HepG2 (cell line): ENCODE data around the gene SULT1E1. TPM values are rescaled to one million over a fixed set of nuclear protein-coding genes. Genes with fewer than 3 reads are reported as not detected.

Source experiments
- ATAC-seq: fragments of 200-7000 bp; cut with Tn5 transposase; 3 replicates; pipeline ENCODE4 v1.9.1; 2020; ENCODE audit warnings: mild to moderate bottlenecking, moderate library complexity
- BruUV-seq: library from RNA; stranded (reverse); fragments of 400-500 nt; replicated peaks from 2 replicates; lab custom pipeline; 2021; lab: Mats Ljungman, UMichigan
- CTCF ChIA-PET: fragments of 300-600 bp; formaldehyde crosslinking; extraction: SDS; loops from one replicate; lab custom pipeline; 2021; ENCODE audit warnings: low total read pairs, inconsistent platforms, low intra/inter-chr PET ratio; lab: Yijun Ruan, JAX
- POLR2A ChIA-PET: fragments of 350-600 bp; sonication (Branson Sonifier 250); formaldehyde crosslinking; loops from one replicate; lab custom pipeline; 2020; ENCODE audit warnings: antibody characterized with exemption, inconsistent platforms; lab: Yijun Ruan, JAX
- DNase-seq: peaks from one replicate; pipeline ENCODE4 v3.0.0-alpha.2; 2015; ENCODE audit warnings: low spot score
- FAIRE-seq: peaks from 3 replicates; lab custom pipeline; 2011; peaks lifted over from hg19 to GRCh38; lab: Jason Lieb, UNC
- H2AFZ ChIP-seq: one replicate; pipeline ENCODE4 v1.6.1; 2011; ENCODE audit warnings: low read length, inconsistent platforms
- H3K27ac ChIP-seq: fragments of 300-600 bp; 3 replicates; pipeline ENCODE4 v1.8.0; 2011; ENCODE audit warnings: mixed run types, mild to moderate bottlenecking, mixed read lengths, low read length, inconsistent platforms; ENCODE audit not compliant: insufficient read depth; ENCODE audit errors: extremely low read length
- H3K27me3 ChIP-seq, 2 experiments: fragments of 200-600 bp in 1 of 2; 2 replicates in 1 of 2; 3 replicates in 1 of 2; pipeline versions ENCODE4 v1.6.0 to v1.8.0; 2011; ENCODE audit warnings: low read length in 2 of 2, mild to moderate bottlenecking in 2 of 2, moderate library complexity in 2 of 2, inconsistent platforms in 1 of 2; ENCODE audit not compliant: insufficient read depth in 2 of 2, control insufficient read depth in 1 of 2
- H3K36me3 ChIP-seq, 2 experiments: fragments of 200-600 bp in 1 of 2; replicated peaks in 1 of 2; 2 replicates in 1 of 2; 3 replicates in 1 of 2; pipeline versions ENCODE4 v1.5.1 to v1.8.0; 2011; ENCODE audit warnings: low read length in 2 of 2, inconsistent platforms in 1 of 2; ENCODE audit not compliant: insufficient read depth in 2 of 2, control insufficient read depth in 1 of 2
- H3K4me1 ChIP-seq: 2 replicates; pipeline ENCODE4 v1.5.1; 2012; ENCODE audit warnings: low read length, inconsistent platforms; ENCODE audit not compliant: insufficient read depth
- H3K4me2 ChIP-seq: 2 replicates; pipeline ENCODE4 v1.6.0; 2011; ENCODE audit warnings: low read depth, low read length, inconsistent platforms
- H3K4me3 ChIP-seq, 3 experiments: fragments of 200-600 bp in 1 of 3; sonication (generic), shearing (Covaris generic) in 1 of 3; replicated peaks in 1 of 3; 2 replicates each; pipeline ENCODE4 v1.5.1; 2011 to 2016; ENCODE audit warnings: low read length in 3 of 3, inconsistent platforms in 2 of 3, low read depth in 2 of 3, mild to moderate bottlenecking in 2 of 3, control low read depth in 1 of 3, mixed read lengths in 1 of 3; ENCODE audit not compliant: insufficient read depth in 1 of 3
- H3K79me2 ChIP-seq: one replicate; pipeline ENCODE4 v1.6.1; 2011; ENCODE audit warnings: low read length, inconsistent platforms; ENCODE audit not compliant: insufficient read depth
- H3K9ac ChIP-seq: 2 replicates; pipeline ENCODE4 v1.6.0; 2011; ENCODE audit warnings: mild to moderate bottlenecking, low read depth, low read length, inconsistent platforms; ENCODE audit not compliant: insufficient read depth
- H3K9me3 ChIP-seq: 2 replicates; pipeline ENCODE4 v1.5.1; 2012; ENCODE audit warnings: mild to moderate bottlenecking, low read length
- H4K20me1 ChIP-seq: 2 replicates; pipeline ENCODE4 v1.6.0; 2011; ENCODE audit warnings: inconsistent platforms, mild to moderate bottlenecking, low read length, moderate library complexity; ENCODE audit not compliant: insufficient read depth
- ARNTL ChIP-seq: sonication (generic); formaldehyde crosslinking; IDR thresholded peaks from 2 replicates; pipeline ENCODE4 v1.4.0; 2020; ENCODE audit warnings: mild to moderate bottlenecking, missing genetic modification reagents
- ELF3 ChIP-seq: IDR thresholded peaks from 2 replicates; pipeline ENCODE4 v1.6.1; 2016; ENCODE audit warnings: missing genetic modification reagents, missing compliant biosample characterization
- ERF ChIP-seq: IDR thresholded peaks from 2 replicates; pipeline ENCODE4 v1.6.1; 2018; ENCODE audit warnings: missing biosample characterization, missing genetic modification reagents
- HNRNPK ChIP-seq: fragments of 200-400 bp; formaldehyde crosslinking; IDR thresholded peaks from 2 replicates; pipeline ENCODE4 v1.6.1; 2018; ENCODE audit warnings: low read length, low read depth, moderate library complexity, mild to moderate bottlenecking; ENCODE audit not compliant: poor library complexity, severe bottlenecking
- KLF12 ChIP-seq: sonication (generic); formaldehyde crosslinking; IDR thresholded peaks from 2 replicates; pipeline ENCODE4 v1.4.0; 2020; ENCODE audit warnings: missing genetic modification reagents, borderline replicate concordance
- POGZ ChIP-seq: sonication (generic); formaldehyde crosslinking; IDR thresholded peaks from 2 replicates; pipeline ENCODE4 v1.4.0; 2020; ENCODE audit warnings: mild to moderate bottlenecking, missing genetic modification reagents
- PRDM4 ChIP-seq: sonication (generic); formaldehyde crosslinking; IDR thresholded peaks from 2 replicates; pipeline ENCODE4 v1.9.0; 2021; ENCODE audit warnings: missing genetic modification reagents, borderline replicate concordance
- THAP9 ChIP-seq: sonication (generic); formaldehyde crosslinking; IDR thresholded peaks from 2 replicates; pipeline ENCODE4; 2020; ENCODE audit warnings: missing genetic modification reagents, mild to moderate bottlenecking, borderline replicate concordance
- ZNF17 ChIP-seq: sonication (generic); formaldehyde crosslinking; IDR thresholded peaks from 2 replicates; pipeline ENCODE4 v1.5.0; 2020; ENCODE audit warnings: mild to moderate bottlenecking, missing genetic modification reagents
- ZNF263 ChIP-seq: sonication (generic); formaldehyde crosslinking; IDR thresholded peaks from 2 replicates; pipeline ENCODE4 v1.4.0; 2020; ENCODE audit warnings: missing genetic modification reagents
- ZNF350 ChIP-seq: sonication (generic); formaldehyde crosslinking; IDR thresholded peaks from 2 replicates; pipeline ENCODE4 v1.4.0; 2020; ENCODE audit warnings: mild to moderate bottlenecking, low read depth, missing genetic modification reagents, borderline replicate concordance
- ZNF564 ChIP-seq: sonication (generic); formaldehyde crosslinking; IDR thresholded peaks from 2 replicates; pipeline ENCODE4 v1.8.1; 2023; ENCODE audit warnings: mild to moderate bottlenecking, missing genetic modification reagents
- WGBS: methylation state at CpG from one replicate; pipeline ENCODE4 v1.1.6; 2017; ENCODE audit warnings: low lambda C conversion rate; 5-methylcytosine and 5-hydroxymethylcytosine counted together
- in situ Hi-C: cut with HindIII; loops from 2 replicates; pipeline ENCODE4 v1.10.0; 2017; ENCODE audit warnings: low pct_unique_long_range_greater_than_20kb; ENCODE audit not compliant: extremely low pct_ligation_motif_present
- intact Hi-C: fragments of 100-400 bp; cut with micrococcal nuclease; formaldehyde crosslinking; loops from one replicate; pipeline ENCODE4 v1.10.0; 2022; ENCODE audit not compliant: unreplicated experiment
- polyA plus RNA-seq, 8 experiments: library from polyadenylated mRNA; depleted of rRNA in 3 of 8; stranded (reverse) in 7 of 8; unstranded in 1 of 8; fragments of >200 nt; fragmentation: Illumina TruSeq in 4 of 8; extraction: Trizol in 4 of 8; gene quantifications; 2 replicates each; pipeline versions ENCODE4 v1.2.1 to v1.2.3, GENCODE V29; 2011 to 2016; ENCODE audit warnings: low read depth in 4 of 8, missing spikeins in 1 of 8, mixed read lengths in 1 of 8; ENCODE audit not compliant: insufficient read depth in 1 of 8
- total RNA-seq, 5 experiments: library from RNA; depleted of rRNA; stranded (reverse); fragments of >200 nt; fragmentation: Illumina TruSeq; extraction: Trizol; gene quantifications; 2 replicates each; pipeline ENCODE4 v1.2.3, GENCODE V29; 2016; ENCODE audit warnings: low read depth in 1 of 5

The SULT1E1 gene
- total and polyA plus RNA-seq, 2 of the 13 experiments (the other 11 are each of a cell fraction or from before 2014, with no cell fraction given): 1.7 to 3.9 TPM

DNA sequence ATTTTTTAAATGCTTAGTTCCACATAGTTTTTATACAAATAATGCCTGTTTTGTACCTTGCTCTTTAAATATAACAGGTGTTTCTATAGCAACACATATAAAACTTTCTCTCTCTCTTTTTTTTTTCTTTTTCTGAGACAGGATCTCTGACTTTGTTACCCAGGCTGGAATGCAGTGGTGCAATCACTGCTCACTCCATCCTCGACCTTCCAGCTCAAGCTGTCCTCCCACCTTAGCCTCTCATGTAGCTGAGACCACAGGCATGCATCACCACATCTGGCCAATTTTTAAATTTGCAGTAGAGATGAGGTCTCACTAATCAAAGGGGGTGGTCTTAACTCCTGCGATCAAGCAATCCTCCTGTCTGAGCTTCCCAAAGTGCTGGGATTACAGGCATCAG is 18.3 kb upstream of the SULT1E1 start (continued):
- TF ChIP-seq THAP9 (CRISPR knock-in tag): no peak
- 0 out of 2 replicates have a peak, but pooled peaks have one; percentile 32 for TF ChIP-seq ZNF263 (CRISPR knock-in tag)
- 0 out of 2 replicates have a peak, but pooled peaks have one; percentile 48 for TF ChIP-seq POGZ (CRISPR knock-in tag)

- no peaks in the 10 kb centered on the region for H4K20me1 ChIP-seq
- ATAC-seq: no peak
- H3K4me2 ChIP-seq: no peak overlapping the region
- no peaks in the 10 kb centered on the region for H3K36me3 ChIP-seq
- H2AFZ ChIP-seq: peak overlapping the region; percentile 87
- no peak for FAIRE-seq
- 92% methylated on average over 2 of the region's 2 CpGs for WGBS
- no peak overlapping the region for H3K9ac ChIP-seq
- no peaks in the 10 kb centered on the region for H3K79me2 ChIP-seq
- H3K27me3 ChIP-seq: no peaks in the 10 kb centered on the region
- BruUV-seq: no TSS peak
- H3K27ac ChIP-seq: no peak overlapping the region
- in situ Hi-C loops (no loop called here), intact Hi-C loops (loop anchor here (1.0 kb wide), 1 partner anchor 54 kb away; no protein-coding TSS in a partner anchor)
- POLR2A ChIA-PET: interaction anchor here (0.6 to 3.9 kb wide), 3 partner anchors 46 to 95 kb away, joined by 4 to 24 read pairs (median 5); no protein-coding TSS in a partner anchor
- no peak for DNase-seq
- peaks cover 65% of the 10 kb centered on the region for H3K4me1 ChIP-seq
- H3K4me3 ChIP-seq: no peak overlapping the region
- no peaks in the 10 kb centered on the region; the same call in 1 of the 2 replicates for H3K9me3 ChIP-seq
- CTCF ChIA-PET: no interaction called here
- no peak for TF ChIP-seq ZNF350 (CRISPR knock-in tag)
- TF ChIP-seq ELF3: no peak
- TF ChIP-seq ARNTL (CRISPR knock-in tag): no peak
- no peak for TF ChIP-seq ERF
- no peak for TF ChIP-seq ZNF564 (CRISPR knock-in tag)
- no peak for TF ChIP-seq KLF12 (CRISPR knock-in tag)
- TF ChIP-seq HNRNPK: no peak
- TF ChIP-seq ZNF17 (CRISPR knock-in tag): no peak
- TF ChIP-seq PRDM4 (CRISPR knock-in tag): no peak
Observed at GRCh38 chr4:69877453-69877852, 17.5 kb upstream of the SULT1E1 start.
